Tibial nerve (tissue), 4 donors: Measurements from ENCODE around the gene MYO1H. TPM values are rescaled to one million over a fixed set of nuclear protein-coding genes. Genes with fewer than 3 reads are reported as not detected.

Experiments used
- DNase-seq, 2 donors: peaks; one replicate each; pipeline ENCODE4 v3.0.0-alpha.2; 2019; ENCODE audit warnings: low spot score in 2 of 2
- H3K27ac ChIP-seq, 4 donors: fragments of 200-600 bp; sonication (generic) in 3 of 4; one replicate each; pipeline ENCODE4 v1.5.1; 2017 to 2019; ENCODE audit warnings: mild to moderate bottlenecking in 1 of 4
- H3K27me3 ChIP-seq, 2 donors: fragments of 200-600 bp; sonication (generic) in 1 of 2; one replicate each; pipeline versions ENCODE4 v1.5.1 to v1.6.0; 2017 to 2019
- H3K36me3 ChIP-seq, 3 donors: fragments of 200-600 bp; sonication (generic); one replicate each; pipeline ENCODE4 v1.5.1; 2018 to 2019
- H3K4me1 ChIP-seq, 4 donors: fragments of 200-600 bp; sonication (generic) in 3 of 4; one replicate each; pipeline ENCODE4 v1.5.1; 2017 to 2019
- H3K4me3 ChIP-seq, 4 donors: fragments of 200-600 bp; sonication (generic) in 3 of 4; one replicate each; pipeline ENCODE4 v1.5.1; 2017 to 2019; ENCODE audit warnings: mild to moderate bottlenecking in 1 of 4, moderate library complexity in 1 of 4
- H3K9me3 ChIP-seq, 4 donors: fragments of 200-600 bp; sonication (generic) in 3 of 4; one replicate each; pipeline ENCODE4 v1.5.1; 2017 to 2019
- CTCF ChIP-seq, 5 experiments: fragments of 200-600 bp in 3 of 5; fragments of 450-650 bp in 2 of 5; sonication (generic) in 3 of 5; IDR thresholded peaks; one replicate each; pipeline ENCODE4 v1.5.1; 2016 to 2019; ENCODE audit warnings: antibody characterized with exemption in 5 of 5, mild to moderate bottlenecking in 3 of 5, moderate library complexity in 2 of 5
- EP300 ChIP-seq, 2 donors: sonication (generic); formaldehyde crosslinking; IDR thresholded peaks; one replicate each; pipeline ENCODE4 v1.6.1; 2017; ENCODE audit warnings: antibody characterized with exemption in 2 of 2, mild to moderate bottlenecking in 1 of 2
- POLR2A ChIP-seq, 2 donors: fragments of 450-650 bp; IDR thresholded peaks; one replicate each; pipeline ENCODE4 v1.6.1; 2017; ENCODE audit warnings: antibody characterized with exemption in 2 of 2, mild to moderate bottlenecking in 2 of 2, moderate library complexity in 2 of 2
- WGBS, 2 donors: methylation state at CpG; one replicate each; pipeline ENCODE4 v1.1.5; 2018; 5-methylcytosine and 5-hydroxymethylcytosine counted together
- total RNA-seq, 4 donors: library from RNA; depleted of rRNA; stranded (reverse); fragments of >200 nt; gene quantifications; one replicate each; pipeline ENCODE4 v1.1.0, GENCODE V29; 2016

MYO1H gene
- total RNA-seq, 4 donors from 2014 or later, result 0.20 TPM; not detected in 3

- no peak for TF ChIP-seq POLR2A (IDR thresholded peaks at IDR 0.05)
- TF ChIP-seq CTCF (IDR thresholded peaks at IDR 0.05), result no peak
- no peak for TF ChIP-seq EP300 (IDR thresholded peaks at IDR 0.05)
- H3K4me1 ChIP-seq, result no peaks in the 10 kb centered on the region
- 88 to 89% methylated on average over 7 of the region's 7 CpGs for WGBS, 2 donors
- H3K4me3 ChIP-seq, result no peak overlapping the region
- no peaks in the 10 kb centered on the region for H3K9me3 ChIP-seq
- H3K36me3 ChIP-seq, result peaks cover 9 to 100% (median 58%) of the 10 kb centered on the region in 3 donors
- no peak overlapping the region for H3K27ac ChIP-seq
- no peak for DNase-seq
- H3K27me3 ChIP-seq, result no peaks in the 10 kb centered on the region
Observed at GRCh38 chr12:109488051-109488665, 140.5 kb downstream of the MYO1H start.

DNA sequence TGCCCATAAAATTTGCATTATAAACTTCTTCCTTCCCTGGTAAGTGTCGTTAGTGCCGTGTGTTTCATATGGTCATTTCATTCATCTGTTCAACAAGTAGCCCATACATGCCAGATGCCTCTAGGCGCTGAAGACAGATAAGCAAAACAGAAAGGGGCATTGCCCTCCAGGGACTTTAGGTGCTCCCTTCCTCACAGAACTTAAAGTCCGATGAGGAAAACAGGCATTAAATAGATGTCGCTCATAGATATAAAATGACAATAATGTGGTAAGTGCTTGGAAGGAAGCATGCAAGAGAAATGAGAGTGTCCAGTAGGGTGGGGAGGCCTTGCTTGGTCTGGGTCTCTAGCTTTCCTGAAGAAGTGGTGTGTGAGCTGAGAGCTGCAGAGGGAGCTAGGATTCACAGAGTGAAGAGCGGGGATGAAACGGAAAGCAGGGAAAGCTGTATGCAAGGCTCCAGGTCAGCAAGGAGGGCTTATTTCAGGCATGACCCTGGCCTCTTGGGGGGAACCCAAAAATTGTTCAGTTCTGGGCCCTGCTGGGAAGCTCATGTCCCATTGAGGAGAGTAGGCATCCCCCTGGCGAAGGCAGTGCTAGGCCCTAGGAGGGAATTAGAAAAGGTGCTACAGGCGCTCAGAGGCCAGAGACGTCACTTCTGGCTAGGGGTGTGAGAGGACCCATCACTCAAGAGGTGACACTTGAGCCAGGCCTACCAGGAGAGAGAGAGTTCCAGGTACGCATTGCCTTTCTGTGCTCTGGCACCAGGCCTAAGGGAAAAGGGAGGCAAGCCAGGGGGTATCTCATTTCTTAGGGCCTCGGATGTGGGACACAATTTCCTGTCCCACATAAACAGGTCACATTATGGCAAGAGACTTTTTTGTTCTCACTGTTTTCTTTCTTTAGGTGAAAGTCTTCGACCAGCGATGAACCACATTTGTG is 141.6 kb downstream of the MYO1H start:
- Histone ChIP-seq H3K4me1 (no peaks in the 10 kb centered on the region), H3K36me3 (peaks cover 9 to 100% (median 50%) of the 10 kb centered on the region in 3 donors), H3K4me3 (no peak overlapping the region), H3K27me3 (no peaks in the 10 kb centered on the region), H3K9me3 (no peaks in the 10 kb centered on the region), H3K27ac (no peak overlapping the region)
- no peak for DNase-seq
- TF ChIP-seq POLR2A (IDR thresholded peaks at IDR 0.05), result no peak
- TF ChIP-seq EP300 (IDR thresholded peaks at IDR 0.05), result no peak
- TF ChIP-seq CTCF (IDR thresholded peaks at IDR 0.05), result no peak
- 92% methylated on average over 14 of the region's 14 CpGs for WGBS, 2 donors

- Histone ChIP-seq H3K9me3 (no peaks in the 10 kb centered on the region), H3K36me3 (peaks cover 9 to 100% (median 43%) of the 10 kb centered on the region in 3 donors), H3K4me1 (no peaks in the 10 kb centered on the region), H3K27ac (no peak overlapping the region), H3K4me3 (no peak overlapping the region), H3K27me3 (no peaks in the 10 kb centered on the region)
- 84 to 88% methylated on average over 1 of the region's 1 CpG for WGBS, 2 donors
- TF ChIP-seq CTCF (IDR thresholded peaks at IDR 0.05) (no peak), EP300 (IDR thresholded peaks at IDR 0.05) (no peak), POLR2A (IDR thresholded peaks at IDR 0.05) (no peak)
- DNase-seq, result no peak
Observed at GRCh38 chr12:109489955-109490565, 142.4 kb downstream of the MYO1H start.

DNA sequence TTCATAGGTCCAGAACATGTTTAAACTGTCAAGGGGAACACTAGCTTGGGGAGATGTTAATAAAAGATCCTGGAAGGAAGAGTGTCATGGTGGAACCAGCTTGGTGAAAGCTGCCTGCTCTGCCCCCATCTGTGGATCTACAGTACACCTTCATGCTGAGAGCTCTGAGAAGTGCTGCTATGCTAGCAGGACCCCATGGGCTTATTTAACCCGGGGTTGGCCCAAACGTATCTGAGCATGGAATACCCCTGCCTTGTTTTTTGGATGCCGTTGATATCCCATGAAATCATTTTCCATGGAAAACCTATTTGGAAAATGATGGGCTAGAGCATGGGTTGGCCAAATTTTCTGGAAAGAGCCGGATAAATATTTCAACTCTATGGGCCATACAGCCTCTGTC is 144.0 kb downstream of the MYO1H start:
- peaks cover 9 to 100% (median 33%) of the 10 kb centered on the region in 3 donors for H3K36me3 ChIP-seq
- H3K27me3 ChIP-seq, result no peaks in the 10 kb centered on the region
- WGBS, 2 donors, result 89 to 96% methylated on average over 4 of the region's 4 CpGs
- DNase-seq, result no peak
- no peak overlapping the region for H3K4me3 ChIP-seq
- no peak overlapping the region for H3K27ac ChIP-seq
- no peaks in the 10 kb centered on the region for H3K9me3 ChIP-seq
- TF ChIP-seq CTCF (IDR thresholded peaks at IDR 0.05) (no peak), EP300 (IDR thresholded peaks at IDR 0.05) (no peak), POLR2A (IDR thresholded peaks at IDR 0.05) (no peak)
- no peaks in the 10 kb centered on the region for H3K4me1 ChIP-seq
